GM21447 (cell line): Measurements from ENCODE around the gene ADGB.
"Not testable (repeated sequence)": the region's sequence is repeated elsewhere in the genome, so short reads cannot be mapped to it uniquely, and the experiment has no call there.

Experiments used
- ATAC-seq: cut with Tn5 transposase; IDR thresholded peaks from one replicate; pipeline ENCODE4 v1.9.1; 2021; ENCODE audit not compliant: unreplicated experiment

Gene ADGB

GRCh38 chr6:146814148-146814750 is 215.5 kb downstream of the ADGB start:
- no peak for ATAC-seq

- not testable (repeated sequence) for ATAC-seq
Measured at GRCh38 chr6:146815511-146816462, 217.0 kb downstream of the ADGB start.

DNA sequence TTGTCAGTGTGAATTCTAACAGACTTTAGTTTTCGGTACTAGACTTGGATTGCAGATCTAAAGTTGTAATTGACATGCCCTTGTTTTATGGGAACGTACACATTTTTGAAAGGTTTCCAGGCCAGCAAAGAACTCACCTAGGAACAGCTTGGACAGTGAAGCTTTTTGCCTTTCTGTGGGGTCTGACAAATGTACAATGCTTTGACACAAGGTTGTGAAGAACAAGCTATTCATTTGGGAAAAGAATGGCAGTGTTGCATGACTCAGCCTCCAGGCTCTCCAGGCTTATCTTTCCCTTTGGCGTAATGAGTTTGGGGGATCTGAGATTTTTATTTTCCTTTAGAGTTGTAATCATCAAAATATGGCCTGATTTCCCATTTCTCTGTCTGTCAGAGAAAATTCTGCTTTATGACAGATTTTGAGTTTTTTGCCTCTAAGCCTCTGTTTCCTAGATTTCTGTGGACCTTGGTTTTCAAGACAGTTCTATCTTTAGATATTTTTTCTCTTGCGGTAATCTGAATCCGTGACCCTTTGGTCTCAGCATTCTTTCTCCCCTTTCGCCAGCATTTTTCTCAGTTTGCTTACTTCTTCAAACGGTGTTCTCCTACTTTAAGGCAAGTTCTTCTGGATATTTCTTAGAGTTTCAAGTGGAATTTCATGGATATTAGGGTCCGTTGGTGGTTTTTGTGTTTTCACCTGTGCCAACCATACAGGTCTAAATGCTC is 221.0 kb downstream of the ADGB start:
- no peak for ATAC-seq

- ATAC-seq = no peak
Measured at GRCh38 chr6:146827216-146827928, 228.6 kb downstream of the ADGB start.

GRCh38 chr6:146829792-146830565 is 231.2 kb downstream of the ADGB start:
- ATAC-seq = no peak

DNA sequence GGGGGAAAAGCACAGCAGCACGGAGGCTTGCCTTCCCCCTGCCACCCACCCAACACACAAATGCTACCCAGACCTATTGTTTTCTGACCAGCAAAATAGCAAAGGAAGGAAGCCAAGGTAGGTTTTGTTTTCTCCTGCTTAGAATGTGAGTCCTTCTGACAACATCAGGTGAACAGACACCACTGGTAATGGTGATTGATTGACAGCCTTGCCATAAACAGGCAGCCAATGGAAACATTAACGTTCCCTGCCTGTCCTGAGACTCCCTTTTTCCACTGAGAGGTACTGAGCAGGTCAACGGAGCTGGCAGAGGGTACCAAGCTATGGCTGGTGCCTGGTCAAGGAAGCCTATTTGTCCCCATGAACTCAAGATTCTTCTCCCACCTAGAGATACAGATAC is 234.4 kb downstream of the ADGB start:
- no peak for ATAC-seq

- no peak for ATAC-seq
Measured at GRCh38 chr6:146840216-146840615, 241.4 kb downstream of the ADGB start.

DNA sequence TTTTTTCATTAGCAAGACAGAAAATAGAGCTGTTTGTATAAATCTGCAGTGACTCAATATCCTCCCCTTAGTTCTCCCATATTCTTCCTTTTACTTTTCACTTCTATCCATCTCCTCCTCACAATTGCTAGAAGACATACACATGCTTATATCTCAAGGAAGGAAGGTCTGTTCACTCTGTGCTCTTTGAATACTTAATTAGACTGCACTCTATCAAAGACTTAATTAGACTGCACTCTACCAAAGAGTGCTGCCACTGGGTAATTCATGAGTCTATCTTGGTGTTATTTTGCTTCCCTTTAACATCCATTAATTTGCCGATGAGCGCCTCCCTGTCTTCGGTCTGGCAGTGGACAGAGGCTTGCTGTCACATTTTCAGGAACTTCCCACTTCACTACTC is 241.9 kb downstream of the ADGB start:
- no peak for ATAC-seq

DNA sequence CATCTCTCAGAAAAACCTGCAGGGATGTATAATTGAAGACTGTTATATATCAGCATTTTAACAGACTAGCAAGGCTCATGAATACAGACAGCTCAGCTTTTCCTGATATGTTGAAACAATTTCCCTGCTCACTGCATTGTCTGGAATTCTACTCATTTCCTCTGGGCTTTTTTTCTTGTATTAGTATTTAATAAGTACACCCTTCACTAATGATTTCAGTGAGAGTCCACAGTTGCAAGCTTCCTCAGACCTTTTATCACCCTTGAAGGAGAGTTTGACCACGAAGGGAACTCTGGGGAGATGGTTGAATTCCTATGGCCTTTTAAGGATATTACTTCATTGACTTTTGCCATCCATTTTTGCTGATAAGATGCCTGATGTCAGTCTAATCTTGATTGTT is 248.7 kb downstream of the ADGB start:
- no peak for ATAC-seq

- ATAC-seq = no peak
Measured at GRCh38 chr6:146850238-146850896, 251.6 kb downstream of the ADGB start.

- ATAC-seq = no peak
Measured at GRCh38 chr6:146850981-146851380, 252.2 kb downstream of the ADGB start.

- no peak for ATAC-seq
Measured at GRCh38 chr6:146851837-146852236, 253.1 kb downstream of the ADGB start.

DNA sequence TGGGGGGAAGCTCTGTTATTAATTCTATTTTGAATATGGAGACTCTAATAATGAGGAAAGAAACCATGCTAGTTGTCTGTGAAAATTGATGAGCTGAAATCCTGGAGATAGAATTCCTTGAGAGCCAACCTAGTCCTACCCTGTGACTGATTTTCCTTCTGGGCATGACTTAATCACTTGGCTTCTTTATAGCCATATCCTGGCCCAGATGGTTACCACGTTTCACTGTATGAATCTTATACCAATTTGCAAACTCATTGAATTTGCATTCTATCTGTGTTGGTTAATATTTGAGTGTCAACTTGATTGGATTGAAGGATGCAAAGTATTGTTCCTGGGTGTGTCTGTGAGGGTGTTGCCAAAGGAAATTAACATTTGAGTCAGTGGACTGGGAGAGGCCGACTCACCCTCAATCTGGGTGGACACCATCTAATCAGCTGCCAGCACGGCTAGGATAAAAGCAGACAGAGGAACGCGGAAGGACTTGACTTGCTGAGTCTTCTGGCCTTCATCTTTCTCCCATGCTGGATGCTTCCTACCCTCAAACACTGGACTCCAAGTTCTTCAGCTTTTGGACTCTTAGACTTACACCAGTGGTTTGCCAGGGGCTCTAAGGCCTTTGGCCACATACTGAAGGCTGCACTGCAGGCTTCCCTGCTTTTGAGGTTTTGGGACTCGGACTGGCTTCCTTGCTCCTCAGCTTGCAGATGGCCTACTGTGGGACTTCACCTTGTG is 255.9 kb downstream of the ADGB start:
- ATAC-seq = not testable (repeated sequence)

DNA sequence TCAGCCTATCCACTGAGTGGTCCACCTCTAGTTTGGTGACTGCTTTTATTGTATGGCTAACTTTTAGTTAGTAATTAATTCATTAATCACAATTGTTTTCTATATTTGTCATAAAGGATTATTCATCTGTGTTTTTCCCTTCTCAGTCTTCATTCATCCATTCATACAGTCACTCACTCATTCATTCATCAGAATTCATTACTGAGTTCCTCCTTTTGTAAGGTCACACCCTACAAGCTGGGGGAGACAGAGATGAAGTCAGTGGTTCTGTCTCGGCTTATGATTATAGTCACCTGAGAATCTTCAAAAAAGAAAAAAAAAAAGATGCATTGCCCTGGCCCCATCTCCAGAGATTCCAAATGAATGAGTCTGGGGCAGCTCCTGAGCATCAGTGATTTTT is 257.1 kb downstream of the ADGB start:
- no peak for ATAC-seq

DNA sequence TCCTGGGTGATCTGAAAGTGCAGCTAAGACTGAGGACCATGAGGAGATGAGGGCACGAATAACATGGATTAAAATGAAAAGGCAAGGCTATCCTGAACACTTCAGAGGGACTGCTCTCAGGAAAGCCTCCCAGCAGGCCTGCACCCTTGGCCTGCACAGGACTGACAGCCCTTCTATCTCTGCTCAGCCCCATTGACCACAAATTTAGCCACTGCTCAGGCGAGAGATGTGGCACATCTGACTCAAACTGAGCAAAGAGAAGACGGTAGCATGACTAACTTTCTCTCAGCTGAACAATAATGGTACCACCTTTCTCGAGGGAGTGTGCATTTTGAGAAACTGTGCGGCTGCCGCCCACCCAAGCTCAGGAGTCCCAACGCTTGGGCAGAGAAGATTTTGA is 257.5 kb downstream of the ADGB start:
- ATAC-seq = peak; percentile 49

GRCh38 chr6:146857180-146857979 is 258.6 kb downstream of the ADGB start:
- peak; percentile 88 for ATAC-seq

- ATAC-seq = peak; percentile 23
Measured at GRCh38 chr6:146857980-146858347, 259.2 kb downstream of the ADGB start.

DNA sequence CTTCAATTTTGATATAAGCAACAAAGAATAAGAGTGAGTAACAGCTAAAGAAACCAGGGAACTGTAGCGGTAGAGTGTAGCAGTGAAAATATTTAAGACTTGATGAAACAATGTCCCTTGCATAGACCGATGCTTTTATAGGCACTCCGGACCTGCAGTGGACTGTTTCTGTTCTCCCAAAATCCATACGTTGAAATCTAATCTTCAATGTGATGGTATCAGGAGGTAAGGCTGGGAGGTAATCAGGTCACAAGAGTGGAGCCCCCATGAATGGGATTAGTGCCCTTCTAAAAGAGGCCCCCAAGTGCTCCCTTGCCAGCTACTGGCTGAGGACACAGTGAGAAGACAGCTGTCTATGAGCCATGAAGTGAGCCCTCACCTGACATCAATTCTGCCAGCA is 260.4 kb downstream of the ADGB start:
- no peak for ATAC-seq
